Motor neuron (in vitro differentiated cells): ENCODE measurements around the gene NUDC. TPM values are rescaled to one million over a fixed set of nuclear protein-coding genes. Genes with fewer than 3 reads are reported as not detected.
"Not testable (repeated sequence)": the region's sequence is repeated elsewhere in the genome, so short reads cannot be mapped to it uniquely, and the experiment has no call there.

Experiments
- ATAC-seq, 8 experiments: fragments of 200-7000 bp; cut with Tn5 transposase; replicated peaks in 6 of 8; 2 replicates each; pipeline ENCODE4 v1.8.0; 2021; ENCODE audit warnings: mild to moderate bottlenecking in 8 of 8, moderate library complexity in 8 of 8
- H3K27ac ChIP-seq, 2 donors: fragments of 250-450 bp; sonication (Bioruptor Pico); 2 replicates each; pipeline ENCODE4 v1.9.0; 2021; ENCODE audit warnings: antibody characterized with exemption in 2 of 2, mild to moderate bottlenecking in 2 of 2, moderate library complexity in 1 of 2
- H3K4me1 ChIP-seq, 2 donors: fragments of 250-450 bp; sonication (Bioruptor Pico); replicated peaks in 1 of 2; 2 replicates each; pipeline ENCODE4 v1.6.1; 2021; ENCODE audit warnings: antibody characterized with exemption in 2 of 2, mild to moderate bottlenecking in 2 of 2, moderate library complexity in 1 of 2
- H3K4me3 ChIP-seq, 5 donors: fragments of 250-450 bp; sonication (Bioruptor Pico); 2 replicates each; pipeline ENCODE4 v1.9.0; 2021; ENCODE audit warnings: antibody characterized with exemption in 5 of 5, mild to moderate bottlenecking in 5 of 5, moderate library complexity in 4 of 5
- WGBS, 10 experiments: fragments of 450-650 bp; shearing (Covaris generic); methylation state at CpG; one replicate each; pipeline ENCODE4 v1.0.0; 2022; 5-methylcytosine and 5-hydroxymethylcytosine counted together
- in situ Hi-C, 9 experiments: fragments of 400-800 bp; cut with MboI; loops; one replicate each; pipeline ENCODE4 v1.15.0; 2021; ENCODE audit warnings: low sequenced_read_pairs in 9 of 9, low pct_unique_long_range_greater_than_20kb in 2 of 9; ENCODE audit not compliant: unreplicated experiment in 9 of 9
- total RNA-seq, 8 experiments: library from RNA; unstranded; fragments of 300-600 nt; gene quantifications; 2 replicates each; pipeline versions ENCODE4 v1.2.3 to v1.2.4, GENCODE V29; 2022

Gene NUDC
- total RNA-seq, 8 experiments from 2014 or later: 63.9 to 122 (median 79.8) TPM

DNA sequence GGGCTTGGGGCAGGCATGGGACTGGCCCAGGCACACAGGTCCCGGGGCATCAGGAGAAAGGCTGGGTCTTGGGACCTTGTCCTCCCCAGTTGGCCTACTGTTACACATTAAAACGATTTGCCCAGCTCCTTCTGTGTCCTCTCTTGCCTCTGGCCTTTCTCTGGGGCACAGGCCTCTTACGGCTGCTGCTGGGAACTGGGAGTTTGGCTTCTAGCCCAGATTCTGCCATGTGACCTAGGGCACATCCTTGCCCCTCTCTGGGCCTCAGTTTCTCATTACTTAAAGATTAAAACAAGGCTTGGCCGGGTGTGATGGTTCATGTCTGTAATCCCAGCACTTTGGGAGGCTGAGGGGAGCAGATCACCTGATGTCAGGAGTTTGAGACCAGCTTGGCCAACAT, 24.7 kb downstream of the NUDC start:
- in situ Hi-C loops: no loop called here
- H3K4me3 ChIP-seq: no peak overlapping the region
- peaks cover 0 to 7% of the 10 kb centered on the region in 2 donors for H3K4me1 ChIP-seq
- no peak overlapping the region for H3K27ac ChIP-seq
- WGBS, 10 experiments: 60 to 100% (median 96%) methylated on average over 1 to 4 of the region's 4 CpGs; no CpG with 5 or more reads in 3 of the 10 experiments
- ATAC-seq: no peak

DNA sequence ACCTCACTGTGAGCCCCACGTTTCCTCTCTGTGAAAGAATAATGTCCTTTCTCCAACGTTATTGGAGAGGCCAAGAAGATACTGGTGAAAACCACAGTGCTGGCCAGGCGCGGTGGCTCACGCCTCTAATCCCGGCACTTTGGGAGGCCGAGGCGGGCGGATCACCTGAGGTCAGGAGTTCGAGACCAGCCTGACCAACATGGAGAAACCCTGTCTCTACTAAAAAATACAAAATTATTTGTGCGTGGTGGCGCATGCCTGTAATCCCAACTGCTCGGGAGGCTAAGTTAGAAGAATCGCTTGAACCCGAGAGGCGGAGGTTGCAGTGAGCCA, 27.1 kb downstream of the NUDC start:
- in situ Hi-C loops: not testable (repeated sequence)

DNA sequence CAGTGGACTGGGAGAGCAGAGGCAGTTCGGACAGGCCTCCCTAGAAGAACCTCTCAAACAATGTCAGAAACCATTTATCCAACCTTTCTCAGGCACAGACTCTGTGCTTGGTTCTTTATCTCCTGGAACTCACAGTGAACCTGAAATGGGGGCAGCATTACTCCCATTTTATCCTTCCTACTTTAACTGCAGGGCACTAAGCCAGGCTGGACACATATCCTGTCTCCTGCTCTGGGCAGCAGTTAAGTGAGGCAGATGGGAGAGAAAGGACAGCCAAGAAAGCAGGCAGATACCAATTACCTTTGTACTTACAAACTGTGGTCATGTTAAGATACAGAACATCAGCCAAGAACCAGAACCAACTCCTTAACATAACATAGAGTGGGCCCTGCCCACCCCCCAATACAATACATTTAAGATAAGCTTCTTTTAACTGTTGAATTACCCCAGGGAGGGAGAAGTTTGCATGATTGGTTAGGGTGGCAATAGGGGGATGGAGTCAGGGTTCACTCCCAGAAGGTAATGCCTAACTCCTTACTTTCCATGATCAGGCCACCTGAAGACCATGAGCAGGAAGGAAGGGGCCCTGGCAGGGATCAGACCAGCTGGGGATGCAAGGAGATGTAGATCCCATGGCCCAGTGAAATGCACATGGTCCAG, 27.9 kb downstream of the NUDC start:
- H3K4me3 ChIP-seq: no peak overlapping the region
- WGBS, 10 experiments: 50 to 100% (median 80%) methylated on average over 1 of the region's 1 CpG; no CpG with 5 or more reads in 7 of the 10 experiments
- in situ Hi-C loops: no loop called here
- H3K27ac ChIP-seq: no peak overlapping the region
- peaks cover 0 to 7% of the 10 kb centered on the region in 2 donors for H3K4me1 ChIP-seq
- peak in 1 of 8 experiments; percentile 9 for ATAC-seq

More for the DNA sequence above, 27.1 kb downstream of the NUDC start:
- not testable (repeated sequence) for ATAC-seq, H3K4me1 ChIP-seq, H3K27ac ChIP-seq, H3K4me3 ChIP-seq
- 85 to 100% (median 90%) methylated on average over 2 to 13 of the region's 16 CpGs; no CpG with 5 or more reads in 1 of the 10 experiments for WGBS, 10 experiments

DNA sequence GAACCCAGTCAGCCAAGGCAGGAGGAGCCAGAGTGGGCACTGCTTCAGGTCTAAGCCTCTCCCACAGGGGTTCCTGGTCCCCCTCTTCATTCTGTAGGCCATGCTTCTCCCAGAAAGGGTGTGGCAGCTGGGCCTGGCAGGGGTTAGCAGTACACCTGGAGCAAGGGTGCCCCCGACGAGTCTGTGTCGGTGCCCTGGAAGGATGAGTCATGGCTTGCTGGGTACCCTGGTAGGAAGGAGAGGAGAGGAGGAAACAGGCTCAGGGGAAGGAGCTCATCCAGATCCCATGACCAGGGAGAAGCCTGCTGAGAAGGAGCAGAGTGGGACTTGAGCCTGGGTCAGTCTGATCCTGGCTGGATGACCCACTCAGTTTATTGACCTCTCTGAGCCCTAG, 28.4 kb downstream of the NUDC start:
- H3K27ac ChIP-seq: no peak overlapping the region
- in situ Hi-C loops: no loop called here
- whole genome bisulfite sequencing, 10 experiments: 80 to 100% (median 92%) methylated on average over 1 to 3 of the region's 3 CpGs; no CpG with 5 or more reads in 6 of the 10 experiments
- H3K4me3 ChIP-seq: no peak overlapping the region
- peak in 4 of 8 experiments; percentile 11 to 26 (median 24) for ATAC-seq
- H3K4me1 ChIP-seq: peaks cover 0 to 7% of the 10 kb centered on the region in 2 donors

DNA sequence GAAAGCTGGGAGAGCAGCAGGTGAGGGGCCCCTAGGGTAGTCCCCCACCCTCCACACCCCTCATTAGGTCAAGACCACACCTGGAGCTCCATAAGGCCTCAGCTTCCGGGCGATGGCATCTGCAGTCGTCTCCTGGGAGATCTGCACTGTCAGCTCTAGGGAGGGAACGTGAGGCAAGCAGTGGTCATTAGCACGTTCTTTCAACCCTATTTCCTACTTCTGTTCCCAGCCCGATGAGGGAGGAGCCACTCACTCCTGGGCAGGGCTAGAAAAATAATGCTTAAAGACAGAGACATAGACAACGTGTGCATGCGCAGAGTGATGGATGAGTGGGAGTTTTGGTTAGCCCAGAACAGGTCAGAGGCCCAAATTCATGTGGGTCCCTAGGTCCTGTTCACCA, 29.1 kb downstream of the NUDC start:
- in situ Hi-C loops: no loop called here
- Histone ChIP-seq H3K4me3 (no peak overlapping the region), H3K27ac (no peak overlapping the region), H3K4me1 (peaks cover 0 to 7% of the 10 kb centered on the region in 2 donors)
- 28 to 45% (median 31%) methylated on average over 2 to 8 of the region's 8 CpGs; no CpG with 5 or more reads in 6 of the 10 experiments for WGBS, 10 experiments
- ATAC-seq: peak; percentile 28 to 80 (median 42)

DNA sequence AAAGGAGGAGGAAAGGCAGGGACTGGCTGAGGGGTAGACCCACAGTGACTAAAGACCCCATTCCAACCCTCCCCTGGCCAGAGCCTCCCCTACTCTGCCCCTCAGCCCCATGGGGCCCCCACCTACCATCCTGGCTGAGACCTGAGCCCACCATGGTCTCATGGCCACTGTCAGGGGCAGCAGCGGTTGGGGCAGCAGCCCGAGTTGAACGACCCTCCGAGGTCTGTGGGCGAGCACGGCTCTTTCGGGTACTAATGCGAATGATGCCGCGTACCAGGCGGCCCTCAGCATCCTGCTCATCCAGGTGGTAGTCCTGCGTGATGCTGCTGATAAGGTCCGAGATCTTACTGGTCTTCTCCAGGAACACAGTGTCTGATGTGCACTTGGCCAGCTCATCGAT, 29.7 kb downstream of the NUDC start:
- peak in 4 of 8 experiments; percentile 7 to 33 (median 12) for ATAC-seq
- Histone ChIP-seq H3K27ac (no peak overlapping the region), H3K4me1 (peaks cover 0 to 7% of the 10 kb centered on the region in 2 donors), H3K4me3 (no peak overlapping the region)
- 80 to 96% (median 80%) methylated on average over 1 to 12 of the region's 14 CpGs; no CpG with 5 or more reads in 7 of the 10 experiments for WGBS, 10 experiments
- in situ Hi-C loops: no loop called here

DNA sequence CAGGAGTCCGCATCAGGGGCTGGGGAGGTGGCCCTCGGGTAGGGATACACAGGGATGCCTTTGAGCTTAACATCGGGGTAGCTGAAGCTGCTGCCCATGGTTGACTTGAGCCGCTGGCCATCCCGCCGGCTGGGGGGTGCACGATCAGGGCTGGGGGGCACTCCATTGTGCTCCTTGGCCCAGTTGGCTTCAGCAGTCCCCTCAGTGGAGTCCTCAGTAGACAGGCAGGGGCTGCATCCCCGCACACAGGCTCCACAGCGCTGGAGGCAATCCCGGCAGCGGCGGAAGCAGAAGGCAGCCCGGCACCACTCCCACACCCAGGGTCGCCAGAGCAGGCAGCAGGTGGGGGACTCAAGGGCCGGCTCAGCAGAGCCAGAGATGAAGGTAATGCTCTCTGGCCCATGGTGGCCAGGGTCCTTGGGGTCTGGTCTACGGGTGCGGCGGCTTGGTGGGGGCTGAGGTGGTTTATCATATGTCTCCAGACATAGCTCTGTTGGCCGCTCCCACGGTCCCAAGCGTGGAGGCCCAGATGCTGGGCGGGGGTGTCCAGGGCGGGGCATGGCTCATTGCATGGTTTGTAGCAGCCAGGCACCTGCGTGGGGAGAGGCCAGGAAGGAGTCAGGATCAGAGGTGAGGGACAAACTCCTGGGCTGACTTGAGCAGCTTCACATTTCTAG, 30.4 kb downstream of the NUDC start:
- Histone ChIP-seq H3K4me3 (no peak overlapping the region), H3K27ac (no peak overlapping the region), H3K4me1 (peaks cover 0 to 7% of the 10 kb centered on the region in 2 donors)
- 76 to 88% (median 78%) methylated on average over 3 to 8 of the region's 24 CpGs; no CpG with 5 or more reads in 6 of the 10 experiments for WGBS, 10 experiments
- in situ Hi-C loops: no loop called here
- peak in 3 of 8 experiments; percentile 6 to 21 (median 8) for ATAC-seq

DNA sequence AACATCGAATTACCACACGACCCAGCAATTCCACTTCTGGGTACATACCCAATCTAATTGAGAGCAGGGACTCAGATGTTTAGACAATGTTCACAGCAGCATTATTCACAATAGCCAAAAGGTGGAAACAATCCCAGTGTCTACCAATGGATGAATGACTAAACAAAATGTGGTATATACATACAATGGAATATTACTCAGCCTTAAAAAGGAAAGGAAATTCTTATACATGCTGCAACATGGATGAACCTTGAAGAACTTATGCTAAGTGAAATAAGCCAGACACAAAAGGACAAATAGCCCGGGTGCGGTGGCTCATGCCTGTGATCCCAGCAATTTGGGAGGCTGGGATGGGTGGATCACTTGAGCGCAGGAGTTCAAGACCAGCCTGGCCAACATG, 31.8 kb downstream of the NUDC start:
- WGBS, 10 experiments: 31 to 100% (median 88%) methylated on average over 2 to 5 of the region's 5 CpGs; no CpG with 5 or more reads in 2 of the 10 experiments
- peaks cover 0 to 7% of the 10 kb centered on the region in 2 donors for H3K4me1 ChIP-seq
- no peak overlapping the region for H3K4me3 ChIP-seq
- no peak overlapping the region for H3K27ac ChIP-seq
- ATAC-seq: no peak
- in situ Hi-C loops: no loop called here

DNA sequence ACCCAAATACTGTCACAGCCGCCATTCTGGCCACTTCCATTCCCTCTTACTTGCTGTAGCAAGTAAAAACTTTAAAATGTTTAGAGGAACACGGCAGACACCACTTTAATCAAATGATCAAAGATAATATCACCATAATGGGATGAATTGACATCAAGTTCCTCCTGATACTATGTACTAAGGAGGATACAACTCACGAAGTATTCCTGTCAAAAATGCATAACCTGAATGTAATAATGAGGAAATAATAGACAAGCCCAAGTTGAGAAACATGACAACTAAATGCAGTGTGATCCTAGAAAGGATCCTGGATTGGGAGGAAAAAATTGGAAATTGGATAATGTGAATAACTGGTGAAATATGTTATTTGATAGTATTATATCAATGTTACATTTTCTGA, 34.8 kb downstream of the NUDC start:
- in situ Hi-C loops: no loop called here
- H3K4me1 ChIP-seq: peaks cover 0 to 9% of the 10 kb centered on the region in 2 donors
- H3K27ac ChIP-seq: no peak overlapping the region
- ATAC-seq: no peak
- H3K4me3 ChIP-seq: no peak overlapping the region
- WGBS, 10 experiments: 12 to 70% (median 47%) methylated on average over 2 to 3 of the region's 3 CpGs; no CpG with 5 or more reads in 1 of the 10 experiments

DNA sequence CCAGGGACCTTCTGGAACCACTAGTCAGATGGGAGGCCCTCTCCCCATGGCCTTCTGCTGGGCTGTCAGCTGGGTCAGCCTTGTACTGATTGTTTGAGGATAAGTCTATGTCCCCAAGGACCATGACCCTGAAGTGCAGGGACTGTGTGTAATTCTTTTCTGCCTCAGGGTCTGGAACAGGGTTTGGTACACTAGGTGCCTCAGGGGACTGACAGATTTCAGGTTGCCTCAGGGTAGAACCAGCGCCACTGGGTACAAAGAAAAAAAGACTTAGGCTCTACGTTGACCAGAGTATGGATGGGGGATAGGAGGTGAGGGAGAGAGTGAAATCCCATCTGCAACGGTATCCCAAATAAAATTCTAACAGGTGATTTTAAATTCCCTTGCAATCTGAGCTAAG, 35.8 kb downstream of the NUDC start:
- 32 to 100% (median 66%) methylated on average over 1 to 3 of the region's 3 CpGs for WGBS, 10 experiments
- H3K4me1 ChIP-seq: peaks cover 0 to 9% of the 10 kb centered on the region in 2 donors
- in situ Hi-C loops: no loop called here
- H3K27ac ChIP-seq: no peak overlapping the region
- no peak for ATAC-seq
- no peak overlapping the region for H3K4me3 ChIP-seq

DNA sequence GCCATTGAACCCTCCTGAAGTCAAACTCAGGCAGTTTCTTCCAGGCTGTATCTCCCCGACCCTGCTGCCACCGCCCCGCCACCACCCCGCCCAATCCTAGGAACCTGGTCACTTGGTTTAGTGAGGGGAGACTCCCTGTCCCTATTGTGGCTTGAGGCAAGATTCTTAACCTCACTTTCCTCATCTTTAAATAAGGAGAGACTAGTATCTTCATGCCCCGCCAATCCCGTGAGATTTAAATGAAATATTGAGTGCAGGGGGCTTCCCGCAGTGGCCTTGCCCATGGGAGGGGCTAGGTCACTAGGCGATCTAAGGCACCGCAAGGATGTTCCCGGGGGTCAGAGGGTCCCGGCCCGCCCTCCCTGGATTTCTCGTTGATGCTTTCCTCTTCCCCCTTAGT, 37.7 kb downstream of the NUDC start:
- peaks cover 0 to 9% of the 10 kb centered on the region in 2 donors for H3K4me1 ChIP-seq
- in situ Hi-C loops: no loop called here
- H3K4me3 ChIP-seq: no peak overlapping the region
- H3K27ac ChIP-seq: no peak overlapping the region
- WGBS, 10 experiments: 18 to 37% (median 27%) methylated on average over 5 to 9 of the region's 13 CpGs; no CpG with 5 or more reads in 7 of the 10 experiments
- ATAC-seq: no peak

DNA sequence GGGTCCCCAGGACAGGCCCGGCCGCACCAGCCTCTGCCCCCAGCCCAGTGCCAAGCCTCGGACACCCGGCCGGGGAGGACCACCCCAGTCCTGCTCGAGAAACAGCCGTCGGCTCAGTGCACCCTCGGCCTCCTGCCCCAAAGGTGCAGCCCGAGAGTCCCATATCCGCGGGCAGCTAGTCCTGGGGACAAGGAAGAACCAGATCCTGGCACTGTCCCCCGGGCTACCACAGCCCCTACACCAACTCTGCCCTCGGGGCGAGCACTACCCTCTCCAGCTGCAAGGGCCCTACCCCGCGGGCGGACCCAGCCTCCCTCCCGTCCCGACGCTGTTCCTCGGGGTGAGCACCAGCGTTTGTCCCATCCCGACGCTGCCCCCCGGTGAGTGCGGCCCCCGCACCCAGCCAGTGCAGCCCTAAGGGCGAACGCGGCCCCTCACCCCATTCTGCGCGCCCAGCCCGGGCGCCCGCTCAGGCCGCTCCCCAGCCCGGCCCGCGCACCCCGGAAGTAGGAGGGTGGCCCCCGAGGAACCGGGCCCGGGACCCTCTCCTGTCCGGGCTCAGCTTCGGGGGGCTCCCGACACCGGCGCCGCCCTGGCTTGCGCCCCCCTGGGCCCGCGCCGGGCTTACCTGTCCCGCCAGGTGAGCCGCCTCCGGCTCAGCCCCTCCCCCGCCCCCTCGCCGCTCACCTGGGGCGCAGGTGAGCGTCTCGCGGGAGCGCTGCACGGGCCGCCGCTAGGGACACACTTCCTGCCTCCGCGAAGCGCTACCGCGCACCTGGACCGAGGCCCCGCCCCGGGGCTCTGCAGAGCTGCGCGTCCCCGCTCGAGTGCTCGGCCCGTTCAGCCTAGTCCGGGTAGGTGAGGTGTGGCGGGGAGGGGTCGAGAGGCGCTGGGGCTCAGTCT, 38.4 kb downstream of the NUDC start, which contains the start of gene KDF1:
Gene KDF1 (minus strand): TSS at position 747 of the 903 bp plus-strand sequence. CDS start 8,088 bp downstream, outside the sequence.
- in situ Hi-C loops: no loop called here
- H3K27ac ChIP-seq: no peak within 1 kb of the TSS
- peaks cover 0 to 9% of the 10 kb centered on the region in 2 donors for H3K4me1 ChIP-seq
- ATAC-seq: peak in 7 of 8 experiments; percentile 22 to 59 (median 50)
- 0 to 20% (median 5%) methylated on average over 1 to 6 of the region's 86 CpGs; no CpG with 5 or more reads in 7 of the 10 experiments for WGBS, 10 experiments
- H3K4me3 ChIP-seq: peak within 1 kb of the TSS in 4 of 5 donors; percentile 10 to 26 (median 16)
